Measurements from ENCODE around the gene CEP120.
A peak's percentile ranks its signal among the peaks of the same experiment; 100 is the strongest.
"Not testable (repeated sequence)": the region's sequence is repeated elsewhere in the genome, so short reads cannot be mapped to it uniquely, and the experiment has no call there.

Gene CEP120

GRCh38 chr5:123400870-123401291 is 22.3 kb downstream of the CEP120 start:
- DNase-seq; intact Hi-C loops (cut with DNase I): not testable (repeated sequence)

- no peak for DNase-seq
- intact Hi-C loops (cut with DNase I): no loop called here
These were observed 25.0 kb downstream of the CEP120 start for GRCh38 chr5:123398058-123398733.

- no peak for DNase-seq
- intact Hi-C loops (cut with DNase I): no loop called here
These were observed 25.7 kb downstream of the CEP120 start for GRCh38 chr5:123397538-123397937.

DNA sequence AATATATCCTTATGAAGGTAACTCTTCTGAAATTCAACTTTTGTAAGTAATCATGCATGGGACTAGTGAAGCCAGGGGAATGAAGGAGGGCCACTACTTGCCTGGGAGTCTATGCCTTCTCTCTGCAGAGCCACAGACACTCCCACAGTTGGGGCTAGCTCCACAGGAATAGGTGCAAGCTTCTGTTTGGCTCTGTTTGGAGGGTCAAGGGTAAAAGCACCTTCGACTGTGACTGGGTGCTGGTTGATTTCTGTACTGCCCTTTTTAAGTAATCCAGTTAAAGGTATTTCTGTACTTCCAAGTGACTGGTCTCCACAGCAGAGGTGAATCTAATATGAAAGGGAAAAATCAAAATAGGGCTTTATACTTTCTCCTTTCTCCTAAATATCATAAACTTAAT is 32.2 kb downstream of the CEP120 start:
- no peak for DNase-seq
- intact Hi-C loops (cut with DNase I): no loop called here

DNA sequence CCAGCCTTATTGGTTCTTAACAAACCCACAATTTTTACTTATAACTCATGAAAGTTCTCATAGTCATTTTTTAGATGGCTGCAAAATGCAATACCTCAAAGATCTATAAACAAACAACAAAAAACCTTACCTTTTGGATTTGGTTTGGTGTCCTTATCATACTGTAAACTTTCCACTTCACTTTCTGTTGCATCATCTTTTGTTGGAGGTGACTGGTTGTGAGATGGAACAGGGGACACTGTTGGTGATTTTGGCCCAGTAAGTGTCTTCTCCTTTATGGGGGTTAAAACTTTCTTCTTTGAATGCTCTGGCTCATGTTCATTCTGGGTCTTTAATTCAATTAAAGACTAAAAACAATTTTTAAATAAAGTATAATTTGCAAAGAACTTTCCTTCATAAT is 33.4 kb downstream of the CEP120 start:
- intact Hi-C loops (cut with DNase I): no loop called here
- DNase-seq: no peak

DNA sequence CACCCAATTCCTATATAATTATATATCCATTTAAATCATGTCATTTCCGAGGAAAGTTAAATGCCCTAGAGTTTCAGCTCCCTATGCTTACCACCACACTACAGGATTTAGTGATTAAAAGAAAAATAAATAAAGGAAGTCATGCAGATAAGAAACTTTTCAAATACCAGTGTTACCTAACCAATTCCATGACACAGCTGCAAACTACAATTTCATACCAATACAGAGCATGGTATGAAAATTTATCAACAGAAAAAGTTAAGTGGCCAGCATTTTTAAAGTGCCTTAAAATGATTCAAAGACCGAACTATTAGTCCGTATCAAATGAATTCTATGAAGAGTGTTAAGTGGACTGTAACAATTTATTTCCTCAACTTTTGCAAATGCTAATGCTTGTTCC is 35.9 kb downstream of the CEP120 start:
- no peak for DNase-seq
- intact Hi-C loops (cut with DNase I): no loop called here

- intact Hi-C loops (cut with DNase I): no loop called here
These were observed 41.0 kb downstream of the CEP120 start for GRCh38 chr5:123382252-123382651.

DNA sequence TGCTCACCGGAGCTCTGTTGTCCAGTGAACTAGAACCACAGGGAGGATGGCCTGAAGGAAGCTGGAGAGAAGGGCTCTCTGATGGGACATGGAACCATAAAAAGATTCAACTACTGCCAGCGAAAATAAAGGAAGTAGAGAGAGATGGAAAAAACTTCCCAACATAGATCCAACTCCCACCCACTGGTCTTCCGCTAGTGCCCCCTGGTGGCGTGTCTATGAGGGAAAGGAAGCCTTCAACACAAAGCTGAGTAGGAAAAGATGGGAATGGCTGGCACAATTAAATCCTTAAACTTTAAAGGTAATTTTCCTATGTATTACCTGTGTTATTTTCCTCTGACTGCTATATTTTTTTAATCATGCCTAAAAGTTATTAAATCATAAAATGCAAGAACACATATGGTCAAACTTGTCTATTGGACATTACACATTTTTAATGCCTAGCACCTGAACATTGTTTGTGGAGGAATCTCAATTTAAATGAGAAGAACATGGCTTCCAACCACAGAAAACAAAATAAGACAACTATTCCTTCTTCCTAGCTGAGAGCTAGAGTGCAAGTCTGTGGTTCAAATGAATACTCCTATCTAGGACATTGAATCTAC is 51.5 kb downstream of the CEP120 start:
- DNase-seq: peak in 38 of 42 donors; percentile 6 to 84 (median 42)
- intact Hi-C loops (cut with DNase I): no loop called here

More at GRCh38 chr5:123382252-123382651, 41.0 kb downstream of the CEP120 start:
- DNase-seq: no peak

- intact Hi-C loops (cut with DNase I): no loop called here
- DNase-seq: no peak
These were observed 53.7 kb downstream of the CEP120 start for GRCh38 chr5:123369371-123369968.

- intact Hi-C loops (cut with DNase I): no loop called here
These were observed 55.5 kb downstream of the CEP120 start for GRCh38 chr5:123367739-123368138.

DNA sequence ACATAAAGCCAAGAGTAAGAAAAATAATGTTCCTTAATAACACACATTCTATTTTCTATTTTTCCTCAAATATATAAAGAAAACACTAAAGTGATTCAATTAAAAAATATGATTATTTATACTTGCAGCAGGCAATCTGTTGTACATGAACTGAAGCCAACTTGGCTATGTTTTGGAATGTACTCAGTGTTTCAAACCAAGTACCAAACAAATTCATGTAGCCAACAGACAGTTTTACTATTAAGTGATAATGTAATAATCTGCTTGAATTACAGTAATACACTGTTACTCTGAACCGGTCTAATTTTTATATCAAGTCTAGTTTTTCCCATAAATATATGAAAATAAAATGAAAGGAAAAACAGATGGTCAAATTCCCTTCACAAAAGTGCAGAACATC is 58.0 kb downstream of the CEP120 start:
- no peak for DNase-seq
- intact Hi-C loops (cut with DNase I): no loop called here

More at GRCh38 chr5:123367739-123368138, 55.5 kb downstream of the CEP120 start:
- DNase-seq: no peak

GRCh38 chr5:123364441-123365155 is 58.6 kb downstream of the CEP120 start:
- intact Hi-C loops (cut with DNase I): no loop called here
- DNase-seq: no peak

GRCh38 chr5:123360910-123361309 is 62.3 kb downstream of the CEP120 start:
- intact Hi-C loops (cut with DNase I): no loop called here
- no peak for DNase-seq

DNA sequence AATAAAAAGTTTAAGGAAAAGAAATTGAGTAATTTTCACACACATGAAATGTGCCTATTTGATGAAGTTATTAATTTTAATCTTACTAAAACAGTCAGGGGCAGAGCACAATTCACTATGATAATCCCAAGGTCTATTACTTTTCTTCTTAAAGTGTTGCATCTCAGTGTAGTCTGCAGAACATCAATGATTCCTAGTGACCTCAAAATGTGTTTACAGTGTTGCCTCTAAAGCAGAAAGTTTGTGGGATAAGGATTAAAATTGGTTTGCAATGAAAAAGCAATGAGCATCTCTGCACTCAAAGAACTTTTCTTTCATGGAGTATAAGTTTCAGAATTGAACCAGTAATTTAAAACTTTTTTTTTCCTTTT is 63.0 kb downstream of the CEP120 start:
- intact Hi-C loops (cut with DNase I): no loop called here
- no peak for DNase-seq

DNA sequence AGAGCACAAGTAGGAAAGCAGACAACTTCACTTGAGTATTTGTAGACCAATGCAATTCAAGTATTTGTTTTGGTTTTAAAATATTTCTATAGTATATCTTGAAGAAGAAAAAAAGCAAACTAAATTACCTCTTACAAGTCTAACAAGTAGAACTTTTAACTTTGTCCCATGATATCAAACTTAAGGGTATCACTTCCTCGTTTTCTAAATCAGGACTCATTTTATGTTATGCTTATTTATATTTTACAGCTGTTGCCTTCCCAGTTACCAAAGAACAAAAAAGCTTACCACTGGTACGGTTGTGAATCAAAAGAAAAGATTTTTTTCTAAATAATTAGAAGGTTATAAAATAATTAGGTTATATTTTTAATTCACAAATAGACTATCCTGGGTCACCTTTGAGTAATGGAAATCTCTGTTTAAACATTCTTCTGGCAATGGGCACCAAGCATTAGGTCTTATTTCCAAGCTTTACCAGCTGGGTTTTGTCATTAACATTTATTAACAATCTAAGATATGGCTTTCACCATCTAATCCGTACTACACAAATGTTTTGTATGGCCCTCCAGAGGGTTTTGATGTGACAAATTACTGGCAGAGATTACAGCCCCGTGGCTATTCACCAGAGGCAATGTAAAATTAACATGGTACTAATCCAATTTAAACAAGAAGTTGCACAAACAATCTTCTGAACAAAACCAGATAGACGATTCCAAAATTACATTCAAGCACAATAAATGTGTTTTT is 63.6 kb downstream of the CEP120 start:
- no peak for DNase-seq
- intact Hi-C loops (cut with DNase I): no loop called here

DNA sequence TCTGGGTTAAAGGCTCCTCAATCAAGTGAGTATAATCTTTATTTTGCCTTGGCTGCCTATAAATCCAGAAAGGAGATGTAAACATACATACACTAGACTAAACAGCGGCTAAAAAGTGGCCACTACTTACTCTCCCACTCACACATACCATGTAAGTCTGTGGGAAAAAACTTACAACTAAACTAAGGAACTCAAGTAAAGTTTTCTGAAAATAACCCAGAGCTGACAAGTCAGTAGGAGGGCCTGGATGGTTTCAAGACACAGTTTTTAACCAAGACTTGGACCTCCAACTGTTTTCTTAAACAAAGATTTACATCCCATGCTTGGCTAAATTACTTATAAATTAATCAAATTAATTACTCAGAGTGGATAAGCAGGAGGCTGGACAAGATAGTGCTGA is 64.5 kb downstream of the CEP120 start:
- DNase-seq: no peak
- intact Hi-C loops (cut with DNase I): no loop called here

GRCh38 chr5:123358304-123358703 is 64.9 kb downstream of the CEP120 start:
- no peak for DNase-seq
- intact Hi-C loops (cut with DNase I): no loop called here

DNA sequence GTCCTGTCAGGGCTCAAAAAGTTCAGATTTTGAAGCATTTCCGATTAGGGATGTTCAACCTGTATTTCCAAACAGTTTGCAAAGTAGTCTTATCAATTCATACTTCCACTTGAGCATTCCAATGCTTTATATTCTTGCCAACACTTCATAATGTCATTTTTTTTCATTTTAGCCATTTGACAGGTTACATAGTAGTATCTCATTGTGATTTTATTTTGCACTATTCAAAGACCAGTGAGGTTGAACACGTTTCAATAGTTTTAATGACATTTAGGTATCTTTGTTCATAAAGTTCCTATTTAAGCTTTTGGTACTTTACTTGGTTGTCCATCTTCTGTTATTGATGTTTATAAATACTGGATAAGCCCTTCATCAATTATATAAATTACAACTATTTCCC is 71.4 kb downstream of the CEP120 start:
- intact Hi-C loops (cut with DNase I): no loop called here
- DNase-seq: no peak

DNA sequence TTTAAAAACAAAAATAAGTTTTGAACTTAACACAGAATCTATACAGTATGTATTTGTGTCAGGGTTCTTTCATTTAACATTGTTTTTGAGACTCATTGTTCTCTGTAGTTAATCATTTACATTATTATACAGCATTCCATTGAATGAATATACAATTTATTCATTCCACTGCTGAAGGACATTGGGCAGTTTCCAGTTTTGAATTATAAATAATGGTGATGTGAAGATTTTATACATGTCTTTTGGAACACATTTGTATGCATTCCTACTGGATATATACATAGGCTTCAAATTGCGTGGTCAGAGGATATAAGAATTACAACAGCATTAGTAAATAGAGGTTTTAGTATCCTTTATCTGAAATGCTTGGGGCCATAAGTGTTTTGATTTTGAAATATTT is 72.0 kb downstream of the CEP120 start:
- no peak for DNase-seq
- intact Hi-C loops (cut with DNase I): no loop called here

Data from head of caudate nucleus (tissue), 42 donors.